ENCODE results near the gene APLN.

The APLN gene

GRCh38 chrX:129654652-129655546 is at the start of gene APLN:
Gene APLN, minus strand, starts transcription at chrX:129654956. Its CDS starts 326 bp downstream, at chrX:129654630.
- no peak within 1 kb of the TSS for H3K27ac Mint-ChIP-seq

GRCh38 chrX:129704491-129704890 is 49.7 kb upstream of the APLN start:
- H3K36me3 Mint-ChIP-seq (ENCODE audit: low read depth) = no peaks in the 10 kb centered on the region
- H3K27me3 Mint-ChIP-seq = no peaks in the 10 kb centered on the region
- H3K4me1 Mint-ChIP-seq (ENCODE audit: low read depth) = no peaks in the 10 kb centered on the region
- peaks cover 3% of the 10 kb centered on the region for H3K9me3 Mint-ChIP-seq
- H3K27ac Mint-ChIP-seq = no peak overlapping the region
- no peak overlapping the region for H3K4me3 Mint-ChIP-seq

More at GRCh38 chrX:129654652-129655546, at the start of gene APLN:
- peaks cover 4% of the 10 kb centered on the region for H3K4me1 Mint-ChIP-seq (ENCODE audit: low read depth)
- H3K27me3 Mint-ChIP-seq = peaks cover 14% of the 10 kb centered on the region
- H3K36me3 Mint-ChIP-seq (ENCODE audit: low read depth) = no peaks in the 10 kb centered on the region
- no peaks in the 10 kb centered on the region for H3K9me3 Mint-ChIP-seq
- peak within 1 kb of the TSS; percentile 71 for H3K4me3 Mint-ChIP-seq

- H3K4me3 Mint-ChIP-seq = no peak overlapping the region
- no peak overlapping the region for H3K27ac Mint-ChIP-seq
- H3K27me3 Mint-ChIP-seq = no peaks in the 10 kb centered on the region
- H3K4me1 Mint-ChIP-seq (ENCODE audit: low read depth) = no peaks in the 10 kb centered on the region
- H3K9me3 Mint-ChIP-seq = no peaks in the 10 kb centered on the region
- no peaks in the 10 kb centered on the region for H3K36me3 Mint-ChIP-seq (ENCODE audit: low read depth)
Measured at GRCh38 chrX:129701624-129702069, 46.9 kb upstream of the APLN start.

GRCh38 chrX:129700536-129700935 is 45.8 kb upstream of the APLN start:
- H3K4me3 Mint-ChIP-seq = no peak overlapping the region
- H3K27ac Mint-ChIP-seq = no peak overlapping the region
- H3K4me1 Mint-ChIP-seq (ENCODE audit: low read depth) = no peaks in the 10 kb centered on the region
- no peaks in the 10 kb centered on the region for H3K27me3 Mint-ChIP-seq
- H3K36me3 Mint-ChIP-seq (ENCODE audit: low read depth) = no peaks in the 10 kb centered on the region
- H3K9me3 Mint-ChIP-seq = no peaks in the 10 kb centered on the region

GRCh38 chrX:129698150-129698549 is 43.4 kb upstream of the APLN start:
- Mint-ChIP-seq H3K27ac (no peak overlapping the region), H3K27me3 (no peaks in the 10 kb centered on the region), H3K9me3 (no peaks in the 10 kb centered on the region), H3K36me3 (ENCODE audit: low read depth) (no peaks in the 10 kb centered on the region), H3K4me1 (ENCODE audit: low read depth) (no peaks in the 10 kb centered on the region), H3K4me3 (no peak overlapping the region)

GRCh38 chrX:129697204-129697829 is 42.6 kb upstream of the APLN start:
- H3K36me3 Mint-ChIP-seq (ENCODE audit: low read depth) = no peaks in the 10 kb centered on the region
- H3K9me3 Mint-ChIP-seq = no peaks in the 10 kb centered on the region
- H3K4me3 Mint-ChIP-seq = no peak overlapping the region
- no peaks in the 10 kb centered on the region for H3K27me3 Mint-ChIP-seq
- no peaks in the 10 kb centered on the region for H3K4me1 Mint-ChIP-seq (ENCODE audit: low read depth)
- H3K27ac Mint-ChIP-seq = no peak overlapping the region

- Mint-ChIP-seq H3K9me3 (no peaks in the 10 kb centered on the region), H3K27me3 (no peaks in the 10 kb centered on the region), H3K4me3 (no peak overlapping the region), H3K36me3 (ENCODE audit: low read depth) (no peaks in the 10 kb centered on the region), H3K27ac (no peak overlapping the region), H3K4me1 (ENCODE audit: low read depth) (no peaks in the 10 kb centered on the region)
Measured at GRCh38 chrX:129696463-129697155, 41.9 kb upstream of the APLN start.

GRCh38 chrX:129695937-129696336 is 41.2 kb upstream of the APLN start:
- Mint-ChIP-seq H3K27me3 (no peaks in the 10 kb centered on the region), H3K4me1 (ENCODE audit: low read depth) (no peaks in the 10 kb centered on the region), H3K27ac (no peak overlapping the region), H3K9me3 (no peaks in the 10 kb centered on the region), H3K4me3 (no peak overlapping the region), H3K36me3 (ENCODE audit: low read depth) (no peaks in the 10 kb centered on the region)

- Mint-ChIP-seq H3K4me3 (no peak overlapping the region), H3K4me1 (ENCODE audit: low read depth) (no peaks in the 10 kb centered on the region), H3K36me3 (ENCODE audit: low read depth) (no peaks in the 10 kb centered on the region), H3K27me3 (no peaks in the 10 kb centered on the region), H3K9me3 (no peaks in the 10 kb centered on the region), H3K27ac (no peak overlapping the region)
Measured at GRCh38 chrX:129695535-129695934, 40.8 kb upstream of the APLN start.

GRCh38 chrX:129694805-129695204 is 40.0 kb upstream of the APLN start:
- H3K36me3 Mint-ChIP-seq (ENCODE audit: low read depth) = no peaks in the 10 kb centered on the region
- H3K27me3 Mint-ChIP-seq = no peaks in the 10 kb centered on the region

GRCh38 chrX:129693354-129693753 is 38.6 kb upstream of the APLN start:
- Mint-ChIP-seq H3K4me1 (ENCODE audit: low read depth) (no peaks in the 10 kb centered on the region), H3K9me3 (no peaks in the 10 kb centered on the region), H3K27ac (no peak overlapping the region), H3K4me3 (no peak overlapping the region), H3K36me3 (ENCODE audit: low read depth) (no peaks in the 10 kb centered on the region), H3K27me3 (no peaks in the 10 kb centered on the region)

More at GRCh38 chrX:129694805-129695204, 40.0 kb upstream of the APLN start:
- Mint-ChIP-seq H3K9me3 (no peaks in the 10 kb centered on the region), H3K27ac (no peak overlapping the region), H3K4me3 (no peak overlapping the region), H3K4me1 (ENCODE audit: low read depth) (no peaks in the 10 kb centered on the region)

GRCh38 chrX:129690435-129690834 is 35.7 kb upstream of the APLN start:
- no peaks in the 10 kb centered on the region for H3K36me3 Mint-ChIP-seq (ENCODE audit: low read depth)
- no peaks in the 10 kb centered on the region for H3K9me3 Mint-ChIP-seq
- H3K4me3 Mint-ChIP-seq = no peak overlapping the region
- H3K27ac Mint-ChIP-seq = no peak overlapping the region
- no peaks in the 10 kb centered on the region for H3K4me1 Mint-ChIP-seq (ENCODE audit: low read depth)
- no peaks in the 10 kb centered on the region for H3K27me3 Mint-ChIP-seq

GRCh38 chrX:129689796-129690195 is 35.0 kb upstream of the APLN start:
- Mint-ChIP-seq H3K36me3 (ENCODE audit: low read depth) (no peaks in the 10 kb centered on the region), H3K4me3 (no peak overlapping the region), H3K9me3 (no peaks in the 10 kb centered on the region), H3K27me3 (no peaks in the 10 kb centered on the region), H3K27ac (no peak overlapping the region), H3K4me1 (ENCODE audit: low read depth) (no peaks in the 10 kb centered on the region)

- Mint-ChIP-seq H3K9me3 (no peaks in the 10 kb centered on the region), H3K4me3 (no peak overlapping the region), H3K27me3 (no peaks in the 10 kb centered on the region), H3K4me1 (ENCODE audit: low read depth) (no peaks in the 10 kb centered on the region), H3K36me3 (ENCODE audit: low read depth) (no peaks in the 10 kb centered on the region), H3K27ac (no peak overlapping the region)
Measured at GRCh38 chrX:129688097-129688496, 33.3 kb upstream of the APLN start.

GRCh38 chrX:129686422-129686948 is 31.7 kb upstream of the APLN start:
- no peak overlapping the region for H3K4me3 Mint-ChIP-seq
- no peak overlapping the region for H3K27ac Mint-ChIP-seq
- no peaks in the 10 kb centered on the region for H3K4me1 Mint-ChIP-seq (ENCODE audit: low read depth)
- H3K9me3 Mint-ChIP-seq = no peaks in the 10 kb centered on the region
- H3K27me3 Mint-ChIP-seq = no peaks in the 10 kb centered on the region
- H3K36me3 Mint-ChIP-seq (ENCODE audit: low read depth) = no peaks in the 10 kb centered on the region

Data from stimulated activated naive CD8-positive, alpha-beta T cell treated with anti-CD3 and anti-CD28 coated beads, Interleukin-15, Interleukin-2, amounts not matched to agents 100 ng/mL and 50 ng/mL, for 24 hours (primary cell).